BE2C (cell line): ENCODE results near the gene ETV6.

ENCODE experiments used
- DNase-seq: peaks from one replicate; pipeline ENCODE4 v3.0.0-alpha.2; 2020
- H3K27me3 ChIP-seq: fragments of 250-450 bp; sonication (Bioruptor Pico); 2 replicates; pipeline ENCODE4 v1.5.1; 2020; ENCODE audit warnings: mild to moderate bottlenecking
- H3K36me3 ChIP-seq: fragments of 250-450 bp; sonication (Bioruptor Pico); 2 replicates; pipeline ENCODE4 v1.5.1; 2020; ENCODE audit warnings: mild to moderate bottlenecking
- H3K4me1 ChIP-seq: fragments of 250-450 bp; sonication (Bioruptor Pico); 2 replicates; pipeline ENCODE4 v1.5.1; 2020
- H3K4me3 ChIP-seq: 2 replicates; pipeline ENCODE4 v1.5.1; 2011; ENCODE audit warnings: low read depth, low read length
- H3K9me3 ChIP-seq: fragments of 250-450 bp; sonication (Bioruptor Pico); 2 replicates; pipeline ENCODE4 v1.5.1; 2020
- TF ChIP-seq, protein P1 (sequence below): IDR thresholded peaks from 2 replicates; pipeline ENCODE4 v1.5.1; 2012; ENCODE audit warnings: mild to moderate bottlenecking, low read depth, low read length

Gene ETV6

DNA sequence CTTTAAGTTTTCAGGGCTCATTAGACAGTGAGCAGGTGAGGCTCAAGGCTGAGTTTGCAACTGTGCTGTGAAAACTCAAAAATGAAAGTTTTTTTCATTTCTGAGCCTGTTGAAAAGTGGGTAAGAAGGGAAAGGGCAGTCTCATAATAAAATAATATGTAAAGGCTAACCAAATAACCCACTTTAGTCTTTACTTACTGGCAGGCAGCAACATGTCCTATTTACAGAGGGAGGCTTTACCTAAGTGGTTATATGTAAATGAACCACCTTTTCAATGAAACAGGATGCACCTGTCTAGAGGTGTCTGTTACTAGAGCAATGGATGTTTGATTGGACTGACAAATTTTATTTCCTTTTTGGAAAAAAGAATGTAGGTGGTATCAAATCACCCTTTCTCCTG lies 158.0 kb downstream of the ETV6 start:
- no peaks in the 10 kb centered on the region for H3K9me3 ChIP-seq
- no peaks in the 10 kb centered on the region for H3K36me3 ChIP-seq
- peaks cover 4% of the 10 kb centered on the region; the same call in 1 of the 2 replicates for H3K4me1 ChIP-seq
- DNase-seq, result no peak
- H3K27me3 ChIP-seq, result no peaks in the 10 kb centered on the region
- TF ChIP-seq, protein P1, sequence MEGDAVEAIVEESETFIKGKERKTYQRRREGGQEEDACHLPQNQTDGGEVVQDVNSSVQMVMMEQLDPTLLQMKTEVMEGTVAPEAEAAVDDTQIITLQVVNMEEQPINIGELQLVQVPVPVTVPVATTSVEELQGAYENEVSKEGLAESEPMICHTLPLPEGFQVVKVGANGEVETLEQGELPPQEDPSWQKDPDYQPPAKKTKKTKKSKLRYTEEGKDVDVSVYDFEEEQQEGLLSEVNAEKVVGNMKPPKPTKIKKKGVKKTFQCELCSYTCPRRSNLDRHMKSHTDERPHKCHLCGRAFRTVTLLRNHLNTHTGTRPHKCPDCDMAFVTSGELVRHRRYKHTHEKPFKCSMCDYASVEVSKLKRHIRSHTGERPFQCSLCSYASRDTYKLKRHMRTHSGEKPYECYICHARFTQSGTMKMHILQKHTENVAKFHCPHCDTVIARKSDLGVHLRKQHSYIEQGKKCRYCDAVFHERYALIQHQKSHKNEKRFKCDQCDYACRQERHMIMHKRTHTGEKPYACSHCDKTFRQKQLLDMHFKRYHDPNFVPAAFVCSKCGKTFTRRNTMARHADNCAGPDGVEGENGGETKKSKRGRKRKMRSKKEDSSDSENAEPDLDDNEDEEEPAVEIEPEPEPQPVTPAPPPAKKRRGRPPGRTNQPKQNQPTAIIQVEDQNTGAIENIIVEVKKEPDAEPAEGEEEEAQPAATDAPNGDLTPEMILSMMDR, result no peak
- H3K4me3 ChIP-seq, result no peak overlapping the region

DNA sequence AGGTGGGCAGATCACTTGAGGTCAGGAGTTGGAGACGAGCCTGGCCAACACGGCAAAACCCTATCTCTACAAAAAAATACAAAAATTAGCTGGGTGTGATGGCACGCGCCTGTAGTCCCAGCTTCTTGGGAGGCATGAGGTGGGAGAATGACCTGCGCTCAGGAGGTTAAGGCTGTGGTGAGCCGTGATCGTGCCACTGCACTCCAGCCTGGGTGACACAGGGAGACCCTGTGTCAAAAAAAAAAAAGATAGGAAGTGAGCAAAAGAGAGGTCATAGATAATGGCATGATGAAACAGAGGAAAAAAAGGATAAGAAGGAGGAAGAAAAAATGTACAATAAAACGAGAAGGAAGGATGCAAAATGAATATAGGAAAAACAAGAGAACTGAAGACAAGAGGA lies 159.5 kb downstream of the ETV6 start:
- H3K4me3 ChIP-seq, result no peak overlapping the region
- H3K4me1 ChIP-seq, result peaks cover 7% of the 10 kb centered on the region
- no peaks in the 10 kb centered on the region for H3K27me3 ChIP-seq
- no peak for DNase-seq
- TF ChIP-seq, protein P1, result no peak
- no peaks in the 10 kb centered on the region for H3K36me3 ChIP-seq
- H3K9me3 ChIP-seq, result no peaks in the 10 kb centered on the region

DNA sequence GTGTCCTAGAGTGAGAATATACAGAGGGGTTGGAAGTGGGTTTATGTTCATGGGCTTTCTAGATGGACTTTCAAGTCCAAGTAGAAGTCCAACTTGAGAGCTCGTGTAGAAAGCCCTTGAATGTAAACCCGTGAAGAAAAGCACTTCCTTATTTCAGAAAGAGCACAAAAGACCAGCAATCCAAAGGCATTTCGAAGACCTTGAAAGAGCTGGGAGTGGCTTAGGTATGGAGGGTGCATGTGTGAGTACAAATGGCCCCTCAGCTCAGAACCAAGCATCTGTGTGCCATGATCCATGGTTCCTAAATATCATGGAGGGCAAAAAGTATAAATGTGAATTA lies 160.7 kb downstream of the ETV6 start:
- peaks cover 7% of the 10 kb centered on the region for H3K4me1 ChIP-seq

DNA sequence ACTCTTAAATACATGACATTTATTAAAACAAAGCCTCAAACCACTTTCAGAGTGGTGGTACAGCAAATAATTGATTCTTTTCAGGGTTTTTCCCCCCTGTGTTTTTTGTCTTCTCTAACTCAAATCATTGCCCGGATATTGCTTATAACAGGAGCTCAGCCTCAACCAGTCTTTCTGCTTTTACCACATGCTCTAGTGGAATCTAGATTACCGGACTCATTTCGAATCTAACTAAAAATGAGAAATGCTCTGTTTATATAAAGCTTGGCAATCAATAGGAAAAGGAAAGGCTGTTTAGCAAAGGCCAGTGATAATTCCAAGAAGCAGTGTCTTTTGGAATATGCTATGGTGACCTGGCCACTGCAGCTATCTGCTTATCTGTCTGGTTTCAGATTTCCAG lies 161.5 kb downstream of the ETV6 start:
- Histone ChIP-seq H3K36me3 (no peaks in the 10 kb centered on the region), H3K27me3 (no peaks in the 10 kb centered on the region), H3K4me1 (peaks cover 7% of the 10 kb centered on the region), H3K9me3 (no peaks in the 10 kb centered on the region), H3K4me3 (no peak overlapping the region)
- TF ChIP-seq, protein P1, result no peak
- no peak for DNase-seq

More for the DNA sequence above, 160.7 kb downstream of the ETV6 start:
- Histone ChIP-seq H3K36me3 (no peaks in the 10 kb centered on the region), H3K4me3 (no peak overlapping the region), H3K9me3 (no peaks in the 10 kb centered on the region), H3K27me3 (no peaks in the 10 kb centered on the region)
- TF ChIP-seq, protein P1, result no peak
- DNase-seq, result no peak

DNA sequence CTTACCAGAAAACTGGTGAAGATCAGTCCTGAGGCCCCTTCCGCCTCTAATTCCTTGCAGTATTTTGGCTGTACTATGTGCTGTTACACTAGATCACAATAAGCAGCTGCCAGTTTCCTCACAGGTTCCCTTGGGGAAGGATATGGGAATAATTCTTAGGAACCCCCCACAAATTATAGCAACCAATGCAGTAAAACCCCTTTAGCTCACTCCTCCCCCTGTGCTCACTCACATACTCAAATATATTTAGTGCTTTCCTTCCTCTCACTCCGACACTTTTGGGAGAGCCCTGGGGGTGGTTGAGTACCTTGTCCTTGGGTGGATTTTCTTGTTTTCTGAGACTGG lies 162.7 kb downstream of the ETV6 start:
- TF ChIP-seq, protein P1, result no peak
- no peak for DNase-seq
- no peaks in the 10 kb centered on the region for H3K27me3 ChIP-seq
- H3K4me3 ChIP-seq, result no peak overlapping the region
- no peaks in the 10 kb centered on the region for H3K36me3 ChIP-seq
- H3K4me1 ChIP-seq, result peaks cover 7% of the 10 kb centered on the region
- no peaks in the 10 kb centered on the region for H3K9me3 ChIP-seq

DNA sequence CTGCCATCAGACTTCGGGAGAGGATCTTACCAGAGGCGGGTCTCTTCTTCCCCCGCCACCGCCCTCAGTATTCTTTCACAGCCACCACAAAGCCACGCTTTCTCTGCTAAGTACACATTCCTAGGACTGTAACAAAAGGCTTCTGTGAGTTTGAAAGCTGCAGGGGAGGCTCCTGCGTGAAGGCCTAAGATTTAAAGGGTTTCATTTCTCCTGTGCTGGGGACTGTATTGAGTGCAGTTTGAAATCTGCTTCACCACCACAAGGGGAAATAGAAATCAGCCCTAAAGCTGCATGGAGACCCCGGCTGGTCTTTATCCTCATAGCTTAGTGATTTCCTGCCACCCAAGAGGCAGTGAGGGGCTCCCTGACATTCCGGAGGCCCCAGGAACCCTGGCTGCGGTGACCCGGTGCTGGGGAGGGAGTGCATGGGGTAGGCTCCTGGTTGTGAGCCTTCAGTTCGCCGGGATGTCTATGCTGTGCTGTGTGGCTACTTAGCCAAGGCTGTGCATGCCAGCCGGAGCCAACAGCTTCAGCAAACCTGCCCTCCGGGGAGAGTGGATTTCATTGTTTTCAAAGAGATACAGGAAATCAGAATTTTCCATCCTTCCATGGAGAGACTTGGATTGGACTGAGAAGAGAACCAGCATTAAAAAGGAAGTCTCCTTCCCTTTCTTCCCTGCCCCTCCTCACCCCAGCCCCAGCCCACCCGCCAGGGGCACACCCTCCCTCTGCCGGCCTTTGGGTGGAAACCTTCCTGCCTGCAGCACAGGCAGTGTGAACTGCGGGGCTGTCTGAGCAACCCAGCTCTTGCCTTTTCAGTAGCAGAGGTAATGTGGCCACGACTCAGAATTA lies 163.3 kb downstream of the ETV6 start:
- H3K36me3 ChIP-seq, result no peaks in the 10 kb centered on the region
- peaks cover 7% of the 10 kb centered on the region for H3K4me1 ChIP-seq
- peak overlapping the region; percentile 39 for H3K4me3 ChIP-seq
- H3K9me3 ChIP-seq, result no peaks in the 10 kb centered on the region
- H3K27me3 ChIP-seq, result no peaks in the 10 kb centered on the region
- TF ChIP-seq, protein P1, result peak; percentile 37; the same call in 1 of the 2 replicates
- DNase-seq, result peak; percentile 44
